Cardiac fibroblast (primary cell): ENCODE measurements around the gene ITGAV.

Source experiments
- DNase-seq, 2 donors: peaks; one replicate each; pipeline versions ENCODE4 v3.0.0 to v3.0.0-alpha.2; 2010; ENCODE audit warnings: low read depth in 2 of 2
- H3K4me3 ChIP-seq, 2 donors: replicated peaks in 1 of 2; 1 replicate in 1 of 2; 2 replicates in 1 of 2; pipeline ENCODE4 v1.5.1; 2011; ENCODE audit warnings: low read depth in 2 of 2, low read length in 2 of 2, mild to moderate bottlenecking in 2 of 2, moderate library complexity in 1 of 2
- CTCF ChIP-seq: IDR thresholded peaks from one replicate; pipeline ENCODE4 v1.5.1; 2011; ENCODE audit warnings: low read depth, mild to moderate bottlenecking, low read length, inconsistent platforms

Gene ITGAV

GRCh38 chr2:186573531-186573930, 16.3 kb upstream of the ITGAV start:
- no peak for TF ChIP-seq CTCF
- no peak overlapping the region for H3K4me3 ChIP-seq
- no peak for DNase-seq

- H3K4me3 ChIP-seq: no peak overlapping the region
- peak; percentile 99 to 100 for DNase-seq
- no peak for TF ChIP-seq CTCF
These were observed 14.6 kb upstream of the ITGAV start for GRCh38 chr2:186575302-186575701.

- peak in 1 of 2 donors; percentile 51 for DNase-seq
- TF ChIP-seq CTCF: no peak
- H3K4me3 ChIP-seq: no peak overlapping the region
These were observed 14.0 kb upstream of the ITGAV start for GRCh38 chr2:186575856-186576255.

- DNase-seq: peak; percentile 60 to 88
These were observed 13.2 kb upstream of the ITGAV start for GRCh38 chr2:186576614-186577013.

GRCh38 chr2:186582698-186583097, 7.2 kb upstream of the ITGAV start:
- no peak for TF ChIP-seq CTCF
- DNase-seq: no peak

More at GRCh38 chr2:186576614-186577013, 13.2 kb upstream of the ITGAV start:
- no peak for TF ChIP-seq CTCF
- H3K4me3 ChIP-seq: no peak overlapping the region

GRCh38 chr2:186584053-186584452, 5.8 kb upstream of the ITGAV start:
- DNase-seq: no peak

More at GRCh38 chr2:186582698-186583097, 7.2 kb upstream of the ITGAV start:
- H3K4me3 ChIP-seq: no peak overlapping the region

More at GRCh38 chr2:186584053-186584452, 5.8 kb upstream of the ITGAV start:
- TF ChIP-seq CTCF: no peak
- H3K4me3 ChIP-seq: no peak overlapping the region
